ENCODE measurements around the gene ZRANB2. TPM values are rescaled to one million over a fixed set of nuclear protein-coding genes. Genes with fewer than 3 reads are reported as not detected.

The ZRANB2 gene
- total RNA-seq, 1 experiment from 2014 or later: 103 TPM

- H4K91ac ChIP-seq (ENCODE audit: insufficient read length, low read depth, low read length): no peak overlapping the region
- H4K5ac ChIP-seq (ENCODE audit: insufficient read length, low read depth, low read length): no peak overlapping the region
- no peaks in the 10 kb centered on the region for H3K9me3 Mint-ChIP-seq
- no peak overlapping the region for H3T11ph ChIP-seq (ENCODE audit: low read length)
- H3K79me2 ChIP-seq (ENCODE audit: insufficient read depth, low read length): no peaks in the 10 kb centered on the region
- H2BK5ac ChIP-seq (ENCODE audit: insufficient read length, low read length): no peak overlapping the region
- H4K20me1 ChIP-seq (ENCODE audit: control insufficient read depth, insufficient read depth, insufficient read length): no peaks in the 10 kb centered on the region
- no peaks in the 10 kb centered on the region for H3K36me3 Mint-ChIP-seq (ENCODE audit: insufficient read depth in 1 of 3, low read depth in 3 of 3)
- no peaks in the 10 kb centered on the region for H3K79me1 ChIP-seq (ENCODE audit: insufficient read depth, low read depth, low read length, poor library complexity, severe bottlenecking)
- no peak overlapping the region for H3K23ac ChIP-seq (ENCODE audit: insufficient read length, low read depth, low read length)
- H4K8ac ChIP-seq (replicated peaks; ENCODE audit: insufficient read length, low read depth, low read length): no peak overlapping the region
- no peak overlapping the region for H2BK120ac ChIP-seq (ENCODE audit: low read depth, low read length, poor library complexity, severe bottlenecking)
- no peaks in the 10 kb centered on the region for H3K4me1 ChIP-seq (ENCODE audit: insufficient read depth, low read length)
- no peak overlapping the region for H2AFZ ChIP-seq (ENCODE audit: low read length)
- H3K18ac ChIP-seq (ENCODE audit: insufficient read length, low read depth, low read length): no peak overlapping the region
- H3K4ac ChIP-seq (ENCODE audit: low read depth, low read length): no peak overlapping the region
- H2BK12ac ChIP-seq (ENCODE audit: insufficient read length, low read depth, low read length): no peak overlapping the region
- no peak for TF ChIP-seq CTCF (conservative IDR thresholded peaks at IDR 0.05)
- H3K56ac ChIP-seq (ENCODE audit: insufficient read length, low read depth, low read length): no peak overlapping the region
- no peaks in the 10 kb centered on the region for H3K27me3 Mint-ChIP-seq (ENCODE audit: low read depth)
- H3K23me2 ChIP-seq (ENCODE audit: insufficient read length, low read depth, low read length, poor library complexity, severe bottlenecking): no peaks in the 10 kb centered on the region
- no peaks in the 10 kb centered on the region for H3K27me3 ChIP-seq (ENCODE audit: insufficient read depth, low read length)
- no peak overlapping the region for H3K27ac ChIP-seq (ENCODE audit: insufficient read length, low read depth, low read length)
- H3K4me3 Mint-ChIP-seq: no peak overlapping the region
- H3K4me1 Mint-ChIP-seq: no peaks in the 10 kb centered on the region
- H3K9ac ChIP-seq (ENCODE audit: extremely low read depth, insufficient read length, low read length): no peak overlapping the region
- DNase-seq: no peak
- no peak overlapping the region for H2BK20ac ChIP-seq (ENCODE audit: low read depth, low read length, poor library complexity, severe bottlenecking)
- no peak overlapping the region for H2BK15ac ChIP-seq (ENCODE audit: low read depth, low read length)
- H2AK5ac ChIP-seq (ENCODE audit: insufficient read length, low read length): no peak overlapping the region
- no peak overlapping the region for H3K4me2 ChIP-seq (ENCODE audit: insufficient read depth, insufficient read length, low read length)
- no peak overlapping the region for H3K14ac ChIP-seq (ENCODE audit: insufficient read depth, low read length)
- no peak overlapping the region for H3K27ac Mint-ChIP-seq
- no CpG with 5 or more reads among the region's 4 CpGs for WGBS (ENCODE audit: extremely low coverage, insufficient read length, low lambda C conversion rate)
- no peaks in the 10 kb centered on the region for H3K9me3 ChIP-seq (ENCODE audit: control insufficient read depth, low read depth, low read length)
These were observed 54.7 kb downstream of the ZRANB2 start for GRCh38 chr1:71026093-71026492.
